ENCODE measurements around the gene SH3RF2. TPM values are rescaled to one million over a fixed set of nuclear protein-coding genes. Genes with fewer than 3 reads are reported as not detected.
"Not testable (repeated sequence)": the region's sequence is repeated elsewhere in the genome, so short reads cannot be mapped to it uniquely, and the experiment has no call there.

SH3RF2 gene
- total RNA-seq, 4 donors from 2014 or later, result 67.9 to 172 (median 96.3) TPM

DNA sequence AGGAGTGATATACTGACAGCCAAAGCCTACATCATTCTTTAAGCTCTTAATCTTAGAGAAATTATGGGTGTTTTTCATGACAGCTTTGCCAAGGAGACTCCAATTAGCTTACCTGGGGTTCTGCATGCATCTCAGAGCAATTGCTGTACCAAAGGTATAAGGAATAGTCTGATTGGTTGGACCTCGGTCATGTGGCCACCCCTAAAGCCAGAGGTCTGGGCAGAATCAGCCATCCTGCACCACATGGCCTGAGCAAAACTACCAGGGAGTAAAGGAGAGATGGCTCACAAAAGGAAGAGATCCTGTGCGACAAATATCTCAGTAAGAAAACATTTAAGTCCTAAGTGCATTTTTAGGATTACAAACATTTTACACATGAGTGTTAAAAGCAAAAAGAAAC, 25.6 kb downstream of the SH3RF2 start:
- Histone ChIP-seq H3K27me3 (no peaks in the 10 kb centered on the region), H3K4me3 (no peak overlapping the region), H3K27ac (no peak overlapping the region), H3K36me3 (no peaks in the 10 kb centered on the region), H3K9me3 (no peaks in the 10 kb centered on the region), H3K4me1 (peaks cover 0 to 22% (median 12%) of the 10 kb centered on the region in 4 donors)
- TF ChIP-seq, protein P1, sequence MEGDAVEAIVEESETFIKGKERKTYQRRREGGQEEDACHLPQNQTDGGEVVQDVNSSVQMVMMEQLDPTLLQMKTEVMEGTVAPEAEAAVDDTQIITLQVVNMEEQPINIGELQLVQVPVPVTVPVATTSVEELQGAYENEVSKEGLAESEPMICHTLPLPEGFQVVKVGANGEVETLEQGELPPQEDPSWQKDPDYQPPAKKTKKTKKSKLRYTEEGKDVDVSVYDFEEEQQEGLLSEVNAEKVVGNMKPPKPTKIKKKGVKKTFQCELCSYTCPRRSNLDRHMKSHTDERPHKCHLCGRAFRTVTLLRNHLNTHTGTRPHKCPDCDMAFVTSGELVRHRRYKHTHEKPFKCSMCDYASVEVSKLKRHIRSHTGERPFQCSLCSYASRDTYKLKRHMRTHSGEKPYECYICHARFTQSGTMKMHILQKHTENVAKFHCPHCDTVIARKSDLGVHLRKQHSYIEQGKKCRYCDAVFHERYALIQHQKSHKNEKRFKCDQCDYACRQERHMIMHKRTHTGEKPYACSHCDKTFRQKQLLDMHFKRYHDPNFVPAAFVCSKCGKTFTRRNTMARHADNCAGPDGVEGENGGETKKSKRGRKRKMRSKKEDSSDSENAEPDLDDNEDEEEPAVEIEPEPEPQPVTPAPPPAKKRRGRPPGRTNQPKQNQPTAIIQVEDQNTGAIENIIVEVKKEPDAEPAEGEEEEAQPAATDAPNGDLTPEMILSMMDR (IDR thresholded peaks at IDR 0.05), result no peak
- TF ChIP-seq POLR2A (IDR thresholded peaks at IDR 0.05) (no peak), EP300 (IDR thresholded peaks at IDR 0.05; ENCODE audit: low read depth) (no peak), POLR2AphosphoS5 (IDR thresholded peaks at IDR 0.05) (no peak)
- intact Hi-C loops (cut with DNase I; ENCODE audit: low total_unique reads), result no loop called here
- 70 to 100% methylated on average over 2 of the region's 2 CpGs for WGBS, 2 donors (ENCODE audit: low coverage in 1 of 2)
- no peak for DNase-seq
- in situ Hi-C loops (cut with MboI; ENCODE audit: low pct_ligation_motif_present in 1 of 4, low pct_unique_long_range_greater_than_20kb in 1 of 4, low sequenced_read_pairs in 3 of 4), result no loop called here

DNA sequence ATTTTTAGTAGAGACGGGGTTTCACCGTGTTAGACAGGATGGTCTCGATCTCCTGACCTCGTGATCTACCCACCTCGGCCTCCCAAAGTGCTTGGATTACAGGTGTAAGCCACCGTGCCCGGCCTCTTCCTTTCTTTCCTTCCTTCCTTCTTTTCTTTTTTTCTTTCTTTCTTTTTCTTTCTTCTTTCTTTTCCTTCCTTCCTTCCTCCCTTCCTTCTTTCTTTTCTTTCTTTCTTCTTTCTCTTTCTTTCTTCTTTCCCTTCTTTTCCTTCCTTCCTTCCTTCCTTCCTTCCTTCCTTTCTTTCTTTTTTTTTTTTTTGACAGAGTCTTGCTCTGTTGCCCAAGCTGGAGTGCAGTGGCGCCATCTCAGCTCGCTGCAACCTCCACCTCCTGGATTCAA, 27.6 kb downstream of the SH3RF2 start:
- H3K4me3 ChIP-seq; intact Hi-C loops (cut with DNase I; ENCODE audit: low total_unique reads); DNase-seq; H3K27ac ChIP-seq; H3K9me3 ChIP-seq; H3K36me3 ChIP-seq; H3K27me3 ChIP-seq; in situ Hi-C loops (cut with MboI; ENCODE audit: low pct_ligation_motif_present in 1 of 4, low pct_unique_long_range_greater_than_20kb in 1 of 4, low sequenced_read_pairs in 3 of 4): not testable (repeated sequence)
- WGBS, 2 donors (ENCODE audit: low coverage in 1 of 2), result 82 to 92% methylated on average over 2 to 9 of the region's 9 CpGs
- H3K4me1 ChIP-seq, result peaks cover 0 to 17% (median 3%) of the 10 kb centered on the region in 4 donors

- DNase-seq, result no peak
- 69 to 73% methylated on average over 4 of the region's 4 CpGs for WGBS, 2 donors (ENCODE audit: low coverage in 1 of 2)
- in situ Hi-C loops (cut with MboI; ENCODE audit: low pct_ligation_motif_present in 1 of 4, low pct_unique_long_range_greater_than_20kb in 1 of 4, low sequenced_read_pairs in 3 of 4), result no loop called here
- intact Hi-C loops (cut with DNase I; ENCODE audit: low total_unique reads), result no loop called here
- H3K36me3 ChIP-seq, result no peaks in the 10 kb centered on the region
- peaks cover 0 to 19% (median 4%) of the 10 kb centered on the region in 4 donors for H3K4me1 ChIP-seq
- no peak overlapping the region for H3K27ac ChIP-seq
- no peak overlapping the region for H3K4me3 ChIP-seq
- TF ChIP-seq POLR2A (IDR thresholded peaks at IDR 0.05) (no peak), POLR2AphosphoS5 (IDR thresholded peaks at IDR 0.05) (no peak), EP300 (IDR thresholded peaks at IDR 0.05; ENCODE audit: low read depth) (no peak)
- TF ChIP-seq, protein P1 (IDR thresholded peaks at IDR 0.05), result no peak
- H3K27me3 ChIP-seq, result no peaks in the 10 kb centered on the region
- H3K9me3 ChIP-seq, result no peaks in the 10 kb centered on the region
Observed at GRCh38 chr5:145965804-145966203, 29.4 kb downstream of the SH3RF2 start.

DNA sequence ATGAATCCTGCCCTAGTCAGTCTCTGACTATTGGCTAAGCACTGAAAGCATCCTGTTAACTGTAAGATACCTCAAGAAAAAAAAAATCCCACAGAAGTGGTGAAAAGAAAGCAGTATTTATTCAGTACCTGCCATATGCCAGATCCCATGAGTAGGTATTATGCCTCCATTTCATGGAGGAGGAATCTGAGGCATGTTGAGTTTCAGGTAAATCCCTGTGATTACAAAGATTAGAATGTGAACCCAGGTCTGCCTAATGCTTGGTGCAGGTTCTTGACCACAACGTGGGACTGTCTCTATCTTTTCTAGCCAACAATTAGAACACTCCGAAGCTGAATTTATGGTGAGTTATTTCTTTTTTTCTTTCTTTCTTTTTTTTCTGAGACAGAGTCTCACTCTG, 30.9 kb downstream of the SH3RF2 start:
- no peak for TF ChIP-seq POLR2AphosphoS5 (IDR thresholded peaks at IDR 0.05)
- no peak for TF ChIP-seq EP300 (IDR thresholded peaks at IDR 0.05; ENCODE audit: low read depth)
- Histone ChIP-seq H3K4me1 (peaks cover 0 to 19% (median 4%) of the 10 kb centered on the region in 4 donors), H3K4me3 (no peak overlapping the region), H3K27me3 (no peaks in the 10 kb centered on the region), H3K27ac (no peak overlapping the region), H3K36me3 (no peaks in the 10 kb centered on the region), H3K9me3 (no peaks in the 10 kb centered on the region)
- in situ Hi-C loops (cut with MboI; ENCODE audit: low pct_ligation_motif_present in 1 of 4, low pct_unique_long_range_greater_than_20kb in 1 of 4, low sequenced_read_pairs in 3 of 4), result no loop called here
- no peak for DNase-seq
- WGBS, 2 donors (ENCODE audit: low coverage in 1 of 2), result 85 to 86% methylated on average over 2 of the region's 2 CpGs
- intact Hi-C loops (cut with DNase I; ENCODE audit: low total_unique reads), result no loop called here

- Histone ChIP-seq H3K36me3 (no peaks in the 10 kb centered on the region), H3K27me3 (no peaks in the 10 kb centered on the region), H3K4me3 (no peak overlapping the region), H3K4me1 (peaks cover 0 to 19% (median 4%) of the 10 kb centered on the region in 4 donors), H3K27ac (no peak overlapping the region), H3K9me3 (no peaks in the 10 kb centered on the region)
- no peak for DNase-seq
- in situ Hi-C loops (cut with MboI; ENCODE audit: low pct_ligation_motif_present in 1 of 4, low pct_unique_long_range_greater_than_20kb in 1 of 4, low sequenced_read_pairs in 3 of 4) (no loop called here), intact Hi-C loops (cut with DNase I; ENCODE audit: low total_unique reads) (no loop called here)
- TF ChIP-seq POLR2AphosphoS5 (IDR thresholded peaks at IDR 0.05), result no peak
- no peak for TF ChIP-seq EP300 (IDR thresholded peaks at IDR 0.05; ENCODE audit: low read depth)
- TF ChIP-seq, protein P1 (IDR thresholded peaks at IDR 0.05), result no peak
- no peak for TF ChIP-seq POLR2A (IDR thresholded peaks at IDR 0.05)
- 61 to 65% methylated on average over 4 of the region's 4 CpGs for WGBS, 2 donors (ENCODE audit: low coverage in 1 of 2)
Observed at GRCh38 chr5:145968970-145969713, 32.8 kb downstream of the SH3RF2 start.
